NT2/D1 (cell line): ENCODE data around the gene PPP2R5C.

Experiments used
- YY1 ChIP-seq: IDR thresholded peaks from 2 replicates; pipeline ENCODE4 v1.6.1; 2011; ENCODE audit not compliant: insufficient read length, insufficient read depth
- ZNF274 ChIP-seq: IDR thresholded peaks from 2 replicates; pipeline ENCODE4 v1.6.1; 2011; ENCODE audit warnings: mild to moderate bottlenecking, low read depth, low read length

DNA sequence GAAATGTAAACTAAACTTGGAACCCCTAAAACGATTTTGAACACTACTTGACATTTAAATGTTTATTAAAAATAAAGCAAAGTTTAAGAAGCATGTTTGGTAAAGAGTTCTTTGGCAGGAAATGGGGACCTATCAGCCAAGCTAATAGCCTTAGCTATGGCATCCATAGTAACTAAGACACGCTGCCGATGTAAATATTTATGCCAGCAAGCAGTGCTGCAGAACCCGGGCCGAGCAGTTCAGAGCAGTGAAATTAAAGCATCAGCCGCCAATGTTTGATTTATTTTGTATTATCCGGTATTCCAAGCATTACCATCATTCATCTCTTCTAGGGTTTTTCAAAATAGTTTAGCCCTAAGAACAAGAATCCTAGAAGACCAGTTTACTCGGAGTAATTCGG, 61.6 kb downstream of the PPP2R5C start:
- no peak for TF ChIP-seq ZNF274
- no peak for TF ChIP-seq YY1
